Measurements from ENCODE around the gene ZNF331. TPM values are rescaled to one million over a fixed set of nuclear protein-coding genes. Genes with fewer than 3 reads are reported as not detected.
A peak's percentile ranks its signal among the peaks of the same experiment; 100 is the strongest.

ZNF331 gene
- total and polyA plus RNA-seq, 2 of the 8 experiments (the other 6 are each of a cell fraction or from before 2014, with no cell fraction given) = 30.0 to 44.1 TPM

DNA sequence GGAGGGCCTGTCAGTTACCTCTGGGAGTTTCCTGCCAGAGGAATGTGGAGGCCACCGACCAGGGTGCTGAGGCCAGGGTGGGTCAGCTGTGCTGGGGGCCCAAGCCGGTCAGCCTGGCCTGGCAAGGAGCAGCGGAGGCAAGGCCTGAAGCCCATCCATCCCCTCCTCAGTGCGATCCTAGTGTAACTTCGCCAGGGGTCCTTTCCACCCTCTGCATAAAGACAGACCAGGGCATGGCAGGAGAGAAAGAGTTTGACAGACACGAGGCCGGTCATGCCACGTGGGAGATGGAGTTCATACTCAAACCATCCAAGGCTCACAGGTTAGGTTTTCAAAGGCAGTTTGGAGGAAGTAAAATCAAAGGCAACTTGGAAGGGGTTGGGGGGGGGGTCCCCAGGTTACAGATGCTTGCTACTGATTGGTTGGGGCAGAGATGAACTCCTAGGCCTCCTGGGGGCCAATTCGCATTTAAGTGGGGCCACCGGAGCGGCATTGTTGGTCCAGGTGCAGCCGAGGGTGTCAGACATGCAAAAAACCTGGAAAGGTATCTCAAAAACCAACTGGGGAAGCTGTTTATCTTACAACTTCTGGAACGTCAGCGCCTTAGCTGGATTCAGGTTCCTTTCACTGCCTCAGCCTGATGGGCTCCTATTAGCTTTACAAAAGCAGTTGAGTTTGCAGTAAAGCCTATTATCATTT is 57.0 kb downstream of the ZNF331 start (continued):
- TF ChIP-seq SIN3A (conservative IDR thresholded peaks at IDR 0.05 in 1 of 2, IDR thresholded peaks at IDR 0.05 in 1 of 2; ENCODE audit: low read depth in 1 of 2, low read length in 2 of 2) (peak; percentile 86 to 98; a peak in 3 of 4 replicates), RFX5 (IDR thresholded peaks at IDR 0.05; ENCODE audit: borderline replicate concordance, low read depth, low read length) (no peak), KDM5A (IDR thresholded peaks at IDR 0.05; ENCODE audit: low read length) (no peak), CTBP2 (IDR thresholded peaks at IDR 0.05; ENCODE audit: borderline replicate concordance, insufficient read depth, insufficient read length, low read length) (no peak), PHF8 (conservative IDR thresholded peaks at IDR 0.05; ENCODE audit: low read depth, low read length) (no peak), HDAC2 (IDR thresholded peaks at IDR 0.05; ENCODE audit: borderline replicate concordance in 1 of 2, low read depth in 2 of 2, low read length in 2 of 2) (no peak), TAF1 (IDR thresholded peaks at IDR 0.05; ENCODE audit: low read depth, low read length) (no peak; the same call in 1 of the 2 replicates), EP300 (IDR thresholded peaks at IDR 0.05; ENCODE audit: borderline replicate concordance in 1 of 2, low read depth in 2 of 2, low read length in 2 of 2) (peak in 1 of 2 experiments; percentile 94; a peak in 1 of 3 replicates), KDM4A (IDR thresholded peaks at IDR 0.05; ENCODE audit: low read depth, low read length, severe bottlenecking) (no peak), JUND (IDR thresholded peaks at IDR 0.05; ENCODE audit: low read length) (no peak), TBP (IDR thresholded peaks at IDR 0.05; ENCODE audit: low read depth, low read length) (no peak; the same call in 1 of the 2 replicates), CBX5 (IDR thresholded peaks at IDR 0.05; ENCODE audit: low read depth, low read length) (no peak), NRF1 (IDR thresholded peaks at IDR 0.05; ENCODE audit: low read depth, low read length) (no peak)
- TF ChIP-seq, protein P1, sequence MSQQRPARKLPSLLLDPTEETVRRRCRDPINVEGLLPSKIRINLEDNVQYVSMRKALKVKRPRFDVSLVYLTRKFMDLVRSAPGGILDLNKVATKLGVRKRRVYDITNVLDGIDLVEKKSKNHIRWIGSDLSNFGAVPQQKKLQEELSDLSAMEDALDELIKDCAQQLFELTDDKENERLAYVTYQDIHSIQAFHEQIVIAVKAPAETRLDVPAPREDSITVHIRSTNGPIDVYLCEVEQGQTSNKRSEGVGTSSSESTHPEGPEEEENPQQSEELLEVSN (IDR thresholded peaks at IDR 0.05) = peak; percentile 91
- TF ChIP-seq, protein P2, sequence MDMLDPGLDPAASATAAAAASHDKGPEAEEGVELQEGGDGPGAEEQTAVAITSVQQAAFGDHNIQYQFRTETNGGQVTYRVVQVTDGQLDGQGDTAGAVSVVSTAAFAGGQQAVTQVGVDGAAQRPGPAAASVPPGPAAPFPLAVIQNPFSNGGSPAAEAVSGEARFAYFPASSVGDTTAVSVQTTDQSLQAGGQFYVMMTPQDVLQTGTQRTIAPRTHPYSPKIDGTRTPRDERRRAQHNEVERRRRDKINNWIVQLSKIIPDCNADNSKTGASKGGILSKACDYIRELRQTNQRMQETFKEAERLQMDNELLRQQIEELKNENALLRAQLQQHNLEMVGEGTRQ (IDR thresholded peaks at IDR 0.05; ENCODE audit: low read length) = no peak

All from H1 (cell line).